Rectal smooth muscle tissue (tissue), 1 donor: ENCODE measurements around the gene SPATS2.

Experiments used
- H3K27ac ChIP-seq: one replicate; pipeline ENCODE4 v1.7.0; 2013; ENCODE audit warnings: low read depth, low read length, inconsistent platforms
- H3K27me3 ChIP-seq: one replicate; pipeline ENCODE4 v1.7.0; 2013; ENCODE audit warnings: low read length; ENCODE audit not compliant: control insufficient read depth, insufficient read depth
- H3K36me3 ChIP-seq: one replicate; pipeline ENCODE4 v1.7.0; 2013; ENCODE audit warnings: low read length; ENCODE audit not compliant: control insufficient read depth, insufficient read depth
- H3K4me1 ChIP-seq: one replicate; pipeline ENCODE4 v1.7.0; 2013; ENCODE audit warnings: low read length; ENCODE audit not compliant: control insufficient read depth, insufficient read depth
- H3K4me3 ChIP-seq: one replicate; pipeline ENCODE4 v1.7.0; 2013; ENCODE audit warnings: low read length
- H3K9ac ChIP-seq: one replicate; pipeline ENCODE4 v1.7.0; 2013; ENCODE audit warnings: low read length

SPATS2 gene

DNA sequence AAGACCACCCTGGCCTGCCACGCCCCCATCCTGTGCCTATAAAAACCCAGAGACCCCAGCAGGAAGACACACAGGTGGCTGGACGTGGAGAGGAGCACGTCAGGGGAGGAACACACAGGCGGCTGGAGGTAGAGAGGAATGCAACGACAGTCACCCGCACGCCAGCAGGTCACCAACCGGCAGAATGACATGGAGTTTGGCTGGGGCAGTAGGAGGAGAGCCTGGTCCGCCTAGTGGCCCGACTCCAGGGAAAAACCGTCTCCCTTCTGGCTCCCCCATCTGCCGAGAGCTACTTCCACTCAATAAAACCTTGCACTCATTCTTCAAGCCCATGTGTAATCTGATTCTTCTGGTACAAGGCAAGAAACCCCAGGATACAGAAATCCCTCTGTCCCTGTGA is 108.8 kb downstream of the SPATS2 start:
- Histone ChIP-seq H3K4me3 (no peak overlapping the region), H3K4me1 (no peaks in the 10 kb centered on the region), H3K27me3 (no peaks in the 10 kb centered on the region), H3K9ac (no peak overlapping the region), H3K27ac (no peak overlapping the region), H3K36me3 (no peaks in the 10 kb centered on the region)

GRCh38 chr12:49478949-49479664 is 111.8 kb downstream of the SPATS2 start:
- Histone ChIP-seq H3K27ac (no peak overlapping the region), H3K4me1 (no peaks in the 10 kb centered on the region), H3K4me3 (no peak overlapping the region), H3K27me3 (no peaks in the 10 kb centered on the region), H3K36me3 (no peaks in the 10 kb centered on the region), H3K9ac (no peak overlapping the region)

DNA sequence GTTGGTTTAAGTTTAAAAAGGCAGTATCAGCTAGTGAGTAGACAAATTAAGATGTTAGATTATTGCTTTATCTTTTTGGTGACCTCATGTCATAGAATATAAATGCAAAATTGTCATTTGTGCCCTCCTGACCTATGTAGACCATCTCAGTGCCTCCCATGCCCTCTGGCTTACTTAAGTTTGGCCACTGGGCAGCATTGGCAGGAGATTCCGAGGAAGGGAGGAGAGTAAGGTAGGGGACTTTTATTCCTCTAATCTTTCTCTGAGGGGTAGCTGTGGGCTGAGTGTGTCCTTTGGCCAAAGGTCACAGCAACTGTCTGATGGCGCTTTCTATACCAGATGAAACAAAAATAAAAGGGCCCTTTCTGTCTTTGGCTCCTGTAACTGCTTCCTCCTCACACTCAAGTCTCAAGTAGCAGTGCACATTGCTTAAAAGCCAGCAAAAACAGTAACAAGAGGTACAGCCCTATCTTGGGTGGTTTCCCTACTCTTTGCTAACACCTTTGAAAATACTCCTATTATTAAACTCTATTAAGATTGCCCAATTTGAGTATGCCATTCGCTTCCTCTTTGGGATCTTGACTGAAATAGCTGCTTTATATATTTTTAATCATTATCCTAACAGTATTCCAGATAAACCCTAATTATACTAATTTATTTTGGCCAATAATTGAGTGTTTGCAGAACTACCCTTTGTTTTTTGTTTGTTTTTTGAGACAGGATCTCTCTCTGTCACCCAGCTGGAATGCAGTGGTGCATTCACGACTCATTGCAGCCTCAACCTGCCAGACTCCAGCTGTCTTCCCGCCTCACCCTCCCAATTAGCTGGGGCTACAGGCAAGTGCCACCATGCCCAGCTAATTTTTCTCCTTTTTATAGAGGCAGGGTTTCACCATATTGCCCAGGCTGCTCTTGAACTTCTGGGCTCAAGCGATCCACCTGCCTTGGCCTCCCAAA is 115.1 kb downstream of the SPATS2 start:
- Histone ChIP-seq H3K9ac (no peak overlapping the region), H3K27me3 (no peaks in the 10 kb centered on the region), H3K27ac (no peak overlapping the region), H3K36me3 (no peaks in the 10 kb centered on the region), H3K4me3 (no peak overlapping the region), H3K4me1 (no peaks in the 10 kb centered on the region)

DNA sequence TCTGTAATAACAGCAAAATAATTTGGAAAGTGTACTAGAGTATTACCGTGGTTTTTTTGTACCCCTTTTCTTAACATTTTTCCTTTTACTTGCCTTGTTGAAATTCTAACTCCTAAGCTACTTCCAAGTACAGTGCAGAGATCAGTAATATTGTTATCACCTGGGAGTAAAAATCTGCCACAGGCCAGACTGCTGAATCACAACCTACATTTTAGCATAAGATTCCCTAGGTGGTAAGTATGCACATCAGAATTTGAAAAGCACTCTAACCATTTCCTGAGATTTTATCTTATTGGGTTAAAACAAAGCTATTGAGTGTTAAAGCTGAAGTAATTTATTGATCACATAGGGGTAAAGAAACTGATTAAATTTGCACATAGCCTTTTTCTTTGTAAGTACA is 116.4 kb downstream of the SPATS2 start:
- Histone ChIP-seq H3K4me1 (no peaks in the 10 kb centered on the region), H3K27ac (no peak overlapping the region), H3K36me3 (no peaks in the 10 kb centered on the region), H3K4me3 (no peak overlapping the region), H3K27me3 (no peaks in the 10 kb centered on the region), H3K9ac (no peak overlapping the region)

DNA sequence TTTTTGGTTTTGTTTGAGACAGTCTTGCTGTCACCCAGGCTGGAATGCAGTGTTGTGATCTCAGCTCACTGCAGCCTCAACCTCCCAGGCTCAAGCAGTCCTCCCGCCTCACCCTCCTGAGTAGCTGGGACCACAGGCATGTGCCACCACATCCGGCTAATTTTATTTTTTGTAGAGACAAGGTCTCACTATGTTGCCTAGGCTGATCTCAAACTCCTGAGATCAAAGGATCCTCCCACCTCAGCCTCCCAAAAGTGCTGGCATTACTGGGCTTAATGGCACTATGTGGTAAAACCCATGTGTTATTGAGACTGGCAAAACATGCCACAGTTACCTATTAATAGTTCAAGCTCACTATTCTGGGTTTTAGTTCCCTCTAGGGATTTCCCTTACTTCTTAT is 120.3 kb downstream of the SPATS2 start:
- Histone ChIP-seq H3K9ac (no peak overlapping the region), H3K27me3 (no peaks in the 10 kb centered on the region), H3K27ac (no peak overlapping the region), H3K4me3 (no peak overlapping the region), H3K36me3 (no peaks in the 10 kb centered on the region), H3K4me1 (peaks cover 4% of the 10 kb centered on the region)

DNA sequence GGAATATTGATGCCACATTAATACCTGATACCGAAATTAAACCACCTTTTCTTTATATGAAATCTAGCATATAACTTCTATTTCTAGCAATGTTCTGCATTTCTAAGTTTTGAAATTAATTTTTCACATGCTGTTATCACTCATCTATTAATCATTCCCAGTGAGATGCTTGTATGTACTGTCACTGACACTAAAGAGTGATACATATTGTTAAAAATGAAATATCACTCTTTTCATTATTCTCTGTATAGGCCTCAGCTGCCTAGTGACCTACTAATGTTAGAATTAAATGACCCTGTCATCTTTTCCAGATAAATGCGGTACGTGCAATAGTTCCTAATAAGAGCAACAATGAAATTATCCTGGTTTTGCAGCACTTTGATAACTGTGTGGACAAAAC is 121.9 kb downstream of the SPATS2 start:
- Histone ChIP-seq H3K27ac (no peak overlapping the region), H3K36me3 (no peaks in the 10 kb centered on the region), H3K9ac (no peak overlapping the region), H3K4me3 (no peak overlapping the region), H3K4me1 (peaks cover 4% of the 10 kb centered on the region), H3K27me3 (no peaks in the 10 kb centered on the region)

- H3K4me1 ChIP-seq: peaks cover 4% of the 10 kb centered on the region
- H3K9ac ChIP-seq: no peak overlapping the region
- no peak overlapping the region for H3K27ac ChIP-seq
- no peaks in the 10 kb centered on the region for H3K36me3 ChIP-seq
- H3K4me3 ChIP-seq: no peak overlapping the region
- H3K27me3 ChIP-seq: no peaks in the 10 kb centered on the region
These were observed 122.5 kb downstream of the SPATS2 start for GRCh38 chr12:49489720-49490119.

DNA sequence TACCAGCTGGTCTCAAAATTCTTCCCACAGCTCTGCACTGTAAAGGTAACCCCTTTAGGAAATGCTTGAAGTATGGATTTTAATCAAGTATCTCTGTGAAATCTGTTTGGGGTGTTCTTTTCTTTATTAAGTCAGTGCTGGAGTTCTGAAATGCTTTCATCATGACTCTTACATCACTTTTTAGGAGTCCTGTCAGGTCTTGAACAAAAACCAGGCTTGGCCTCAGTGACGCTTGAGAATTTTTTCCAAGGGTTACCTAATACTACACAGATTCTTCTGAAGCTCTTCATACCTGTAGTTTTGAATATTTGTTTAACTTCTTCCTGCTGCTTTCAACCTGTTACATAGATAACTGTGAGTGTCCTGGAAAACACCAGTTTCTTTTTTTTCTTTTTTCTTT is 124.6 kb downstream of the SPATS2 start:
- Histone ChIP-seq H3K9ac (no peak overlapping the region), H3K36me3 (peaks cover 4% of the 10 kb centered on the region), H3K27me3 (no peaks in the 10 kb centered on the region), H3K4me3 (no peak overlapping the region), H3K4me1 (peaks cover 4% of the 10 kb centered on the region), H3K27ac (peak overlapping the region; percentile 44)

GRCh38 chr12:49493900-49494299 is 126.6 kb downstream of the SPATS2 start:
- H3K4me1 ChIP-seq: peaks cover 4% of the 10 kb centered on the region
- H3K27me3 ChIP-seq: no peaks in the 10 kb centered on the region
- no peak overlapping the region for H3K4me3 ChIP-seq
- H3K36me3 ChIP-seq: peaks cover 4% of the 10 kb centered on the region
- H3K9ac ChIP-seq: no peak overlapping the region
- H3K27ac ChIP-seq: no peak overlapping the region

GRCh38 chr12:49496417-49497360 is 129.4 kb downstream of the SPATS2 start:
- Histone ChIP-seq H3K36me3 (peaks cover 4% of the 10 kb centered on the region), H3K9ac (no peak overlapping the region), H3K27me3 (no peaks in the 10 kb centered on the region), H3K4me1 (peaks cover 3% of the 10 kb centered on the region), H3K27ac (no peak overlapping the region), H3K4me3 (no peak overlapping the region)

- H3K9ac ChIP-seq: no peak overlapping the region
- no peaks in the 10 kb centered on the region for H3K4me1 ChIP-seq
- H3K36me3 ChIP-seq: no peaks in the 10 kb centered on the region
- H3K27ac ChIP-seq: no peak overlapping the region
- no peaks in the 10 kb centered on the region for H3K27me3 ChIP-seq
- no peak overlapping the region for H3K4me3 ChIP-seq
These were observed 134.6 kb downstream of the SPATS2 start for GRCh38 chr12:49501895-49502294.

DNA sequence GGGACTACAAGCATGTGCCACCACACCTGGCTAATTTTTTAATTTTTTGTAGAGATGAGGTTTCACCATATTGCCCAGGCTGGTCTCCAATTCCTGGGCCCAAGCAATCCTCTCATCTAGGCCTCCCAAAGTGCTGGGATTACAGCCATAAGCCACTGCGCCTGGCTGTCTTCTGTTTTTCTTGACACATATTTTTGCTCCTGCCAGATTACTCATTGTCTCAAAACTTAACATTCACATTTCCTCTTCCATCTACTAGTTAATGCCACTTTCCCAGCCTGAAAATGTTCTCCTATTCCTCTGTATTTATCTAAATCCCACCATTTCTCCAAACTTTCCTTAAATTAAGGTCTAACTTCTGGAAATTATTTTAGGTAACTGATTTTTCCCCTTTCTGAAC is 135.3 kb downstream of the SPATS2 start:
- H3K4me3 ChIP-seq: no peak overlapping the region
- H3K27ac ChIP-seq: no peak overlapping the region
- no peaks in the 10 kb centered on the region for H3K36me3 ChIP-seq
- no peaks in the 10 kb centered on the region for H3K4me1 ChIP-seq
- no peak overlapping the region for H3K9ac ChIP-seq
- no peaks in the 10 kb centered on the region for H3K27me3 ChIP-seq
